IMR-90 (cell line): ENCODE data around the gene ABTB1. TPM values are rescaled to one million over a fixed set of nuclear protein-coding genes. Genes with fewer than 3 reads are reported as not detected.

Experiments used
- ATAC-seq: fragments of 200-7000 bp; cut with Tn5 transposase; 2 replicates; pipeline ENCODE4 v1.9.1; 2020; ENCODE audit warnings: low read depth, mild to moderate bottlenecking, moderate library complexity
- BruUV-seq: library from RNA; stranded (reverse); fragments of 400-500 nt; replicated peaks from 2 replicates; lab custom pipeline; 2021; lab: Mats Ljungman, UMichigan
- CTCF ChIA-PET: fragments of 300-600 bp; formaldehyde crosslinking; extraction: SDS; loops from one replicate; lab custom pipeline; 2021; ENCODE audit warnings: antibody characterized with exemption; lab: Yijun Ruan, JAX
- POLR2A ChIA-PET: fragments of 300-600 bp; sonication (Branson Sonifier 250); formaldehyde crosslinking; loops from one replicate; lab custom pipeline; 2022; ENCODE audit warnings: antibody characterized with exemption; ENCODE audit not compliant: unreplicated experiment; lab: Charles Lee
- DNase-seq: peaks from one replicate; pipeline ENCODE4 v3.0.0; 2013
- H2AFZ ChIP-seq: replicated peaks from 2 replicates; pipeline ENCODE3; 2013; ENCODE audit warnings: low read length, mild to moderate bottlenecking; ENCODE audit not compliant: poor library complexity
- H2AK5ac ChIP-seq: 2 replicates; pipeline ENCODE4 v1.6.1; 2013; ENCODE audit warnings: low read depth, low read length, inconsistent platforms
- H2AK9ac ChIP-seq: replicated peaks from 2 replicates; pipeline ENCODE3; 2013; ENCODE audit warnings: mild to moderate bottlenecking, low read depth, low read length, moderate library complexity; ENCODE audit not compliant: poor library complexity
- H2BK120ac ChIP-seq: 2 replicates; pipeline ENCODE4 v1.6.1; 2013; ENCODE audit warnings: low read depth, low read length, inconsistent platforms
- H2BK15ac ChIP-seq: 3 replicates; pipeline ENCODE4 v1.6.1; 2013; ENCODE audit warnings: low read depth, low read length, inconsistent platforms
- H2BK20ac ChIP-seq: 2 replicates; pipeline ENCODE4 v1.6.1; 2013; ENCODE audit warnings: low read depth, mild to moderate bottlenecking, inconsistent platforms, low read length, moderate library complexity
- H2BK5ac ChIP-seq: 2 replicates; pipeline ENCODE4 v1.6.1; 2013; ENCODE audit warnings: mild to moderate bottlenecking, low read depth, low read length, inconsistent platforms; ENCODE audit not compliant: poor library complexity, severe bottlenecking
- H3K14ac ChIP-seq: replicated peaks from 2 replicates; pipeline ENCODE4 v1.6.1; 2013; ENCODE audit warnings: low read depth, low read length, inconsistent platforms
- H3K18ac ChIP-seq: 2 replicates; pipeline ENCODE4 v1.6.1; 2013; ENCODE audit warnings: low read depth, low read length, control low read depth
- H3K23ac ChIP-seq: 2 replicates; pipeline ENCODE4 v1.6.1; 2013; ENCODE audit warnings: low read depth, low read length, inconsistent platforms
- H3K27ac ChIP-seq: 2 replicates; pipeline ENCODE4 v1.5.1; 2013; ENCODE audit warnings: mild to moderate bottlenecking, control low read depth, low read length; ENCODE audit not compliant: insufficient read depth
- H3K27me3 ChIP-seq: 2 replicates; pipeline ENCODE4 v1.6.1; 2013; ENCODE audit warnings: low read length; ENCODE audit not compliant: control insufficient read depth, insufficient read depth
- H3K36me3 ChIP-seq: 2 replicates; pipeline ENCODE4 v1.6.1; 2013; ENCODE audit warnings: low read length, mixed read lengths; ENCODE audit not compliant: control insufficient read depth, insufficient read depth
- H3K4ac ChIP-seq: 2 replicates; pipeline ENCODE4 v1.6.1; 2013; ENCODE audit warnings: low read depth, low read length, inconsistent platforms
- H3K4me1 ChIP-seq: 2 replicates; pipeline ENCODE4 v1.6.1; 2013; ENCODE audit warnings: low read length, mixed read lengths; ENCODE audit not compliant: control insufficient read depth, insufficient read depth
- H3K4me2 ChIP-seq: 2 replicates; pipeline ENCODE4 v1.6.1; 2013; ENCODE audit warnings: low read depth, mild to moderate bottlenecking, control low read depth, low read length, moderate library complexity
- H3K4me3 ChIP-seq: 2 replicates; pipeline ENCODE4 v1.5.1; 2013; ENCODE audit warnings: low read depth, mild to moderate bottlenecking, control low read depth, low read length, moderate library complexity; ENCODE audit not compliant: insufficient read depth
- H3K56ac ChIP-seq: 2 replicates; pipeline ENCODE4 v1.6.1; 2013; ENCODE audit warnings: low read length, inconsistent platforms; ENCODE audit not compliant: insufficient read depth; ENCODE audit errors: extremely low read depth
- H3K79me1 ChIP-seq, 2 experiments: 2 replicates each; pipeline ENCODE4 v1.6.1; 2013; ENCODE audit warnings: low read length in 2 of 2, inconsistent platforms in 1 of 2, low read depth in 1 of 2
- H3K9ac ChIP-seq: 2 replicates; pipeline ENCODE4 v1.6.1; 2013; ENCODE audit warnings: low read depth, low read length, control low read depth
- H3K9me1 ChIP-seq: 2 replicates; pipeline ENCODE4 v1.6.1; 2013; ENCODE audit warnings: low read length, inconsistent platforms; ENCODE audit not compliant: insufficient read depth
- H3K9me3 ChIP-seq: 2 replicates; pipeline ENCODE4 v1.6.1; 2013; ENCODE audit warnings: low read length; ENCODE audit not compliant: control insufficient read depth, insufficient read depth
- H4K20me1 ChIP-seq: 2 replicates; pipeline ENCODE4 v1.6.1; 2013; ENCODE audit warnings: low read length, inconsistent platforms; ENCODE audit not compliant: insufficient read depth
- H4K5ac ChIP-seq: 2 replicates; pipeline ENCODE4 v1.6.1; 2013; ENCODE audit warnings: mild to moderate bottlenecking, low read depth, low read length, control low read depth
- H4K8ac ChIP-seq, 2 experiments: 2 replicates each; pipeline ENCODE4 v1.6.1; 2013; ENCODE audit warnings: low read depth in 2 of 2, low read length in 2 of 2, control low read depth in 1 of 2, inconsistent platforms in 1 of 2
- H4K91ac ChIP-seq: 2 replicates; pipeline ENCODE4 v1.6.1; 2013; ENCODE audit warnings: low read depth, low read length, inconsistent platforms; ENCODE audit not compliant: insufficient read depth
- CTCF ChIP-seq: conservative IDR thresholded peaks from 2 replicates; pipeline ENCODE4 v1.5.1; 2012; ENCODE audit warnings: mild to moderate bottlenecking, low read depth, low read length, improper control_type of control experiment
- FOS ChIP-seq: fragments of 150-350 bp; IDR thresholded peaks from 2 replicates; pipeline ENCODE4 v1.6.1; 2016; ENCODE audit warnings: low read depth, low read length
- RAD21 ChIP-seq: IDR thresholded peaks from 2 replicates; pipeline ENCODE4 v1.6.1; 2012; ENCODE audit warnings: low read length, improper control_type of control experiment
- WGBS, 2 experiments: methylation state at CpG; one replicate each; pipeline versions ENCODE4 v1.1.5 to v1.1.7; 2013; ENCODE audit warnings: missing lambda C conversion rate in 2 of 2; ENCODE audit not compliant: insufficient read length in 1 of 2; ENCODE audit errors: extremely low coverage in 2 of 2; 5-methylcytosine and 5-hydroxymethylcytosine counted together
- dilution Hi-C: fragments of 300-500 bp; cut with HindIII; formaldehyde crosslinking; loops from one replicate; pipeline ENCODE4 v1.14.3; 2018; ENCODE audit warnings: low sequenced_read_pairs; ENCODE audit not compliant: unreplicated experiment
- in situ Hi-C: fragments of 300-500 bp; cut with MboI; formaldehyde crosslinking; loops from 3 replicates; pipeline ENCODE4 v1.14.3; 2019; ENCODE audit warnings: low sequenced_read_pairs, inconsistent platforms, mixed read lengths
- intact Hi-C: fragments of 100-400 bp; cut with micrococcal nuclease; formaldehyde crosslinking; loops from 2 replicates; pipeline ENCODE4 v1.10.0; 2022
- polyA plus RNA-seq, 3 experiments: library from polyadenylated mRNA; depleted of rRNA; stranded (reverse); fragments of >200 nt; gene quantifications; 2 replicates each; pipeline ENCODE4 v1.2.3, GENCODE V29; 2012; ENCODE audit warnings: low replicate concordance in 1 of 3
- total RNA-seq: library from RNA; depleted of rRNA; stranded (reverse); fragments of >200 nt; gene quantifications from 2 replicates; pipeline ENCODE4 v1.2.3, GENCODE V29; 2012
- TF ChIP-seq, protein P1 (sequence below): fragments of 150-350 bp; IDR thresholded peaks from 2 replicates; pipeline ENCODE4 v1.6.1; 2017; ENCODE audit warnings: mild to moderate bottlenecking, antibody characterized with exemption, low read length, low read depth

The ABTB1 gene
- total and polyA plus RNA-seq, 2 of the 4 experiments (the other 2 are of a cell fraction), result 3.2 to 23.0 TPM

GRCh38 chr3:127697551-127698240 lies 24.9 kb downstream of the ABTB1 start:
- ATAC-seq (peak; percentile 77), DNase-seq (peak; percentile 90)
- Histone ChIP-seq H4K5ac (peak overlapping the region; percentile 79), H3K27me3 (no peaks in the 10 kb centered on the region), H3K4ac (peak overlapping the region; percentile 96), H3K27ac (peak overlapping the region; percentile 88), H3K79me1 (peaks cover 0 to 49% of the 10 kb centered on the region in 2 experiments; a peak in 2 of 4 replicates), H3K4me3 (no peak overlapping the region), H3K9me3 (no peaks in the 10 kb centered on the region), H3K4me1 (peaks cover 30% of the 10 kb centered on the region), H2BK5ac (peak overlapping the region; percentile 94), H3K23ac (peak overlapping the region; percentile 82), H3K14ac (peak overlapping the region; percentile 84), H2AFZ (peak overlapping the region; percentile 90), H2BK120ac (peak overlapping the region; percentile 95), H4K91ac (peak overlapping the region; percentile 94), H3K9ac (peak overlapping the region; percentile 44; the same call in 1 of the 2 replicates), H3K18ac (peak overlapping the region; percentile 84), H4K20me1 (no peaks in the 10 kb centered on the region; the same call in 1 of the 2 replicates), H2AK9ac (peak overlapping the region; percentile 93), H3K56ac (peak overlapping the region; percentile 52; the same call in 1 of the 2 replicates), H2BK20ac (peak overlapping the region; percentile 97), H2BK15ac (peak overlapping the region; percentile 93; the same call in 2 of the 3 replicates), H2AK5ac (peak overlapping the region; percentile 96), H3K9me1 (peaks cover 26% of the 10 kb centered on the region), H3K4me2 (peak overlapping the region; percentile 51), H3K36me3 (peaks cover 4% of the 10 kb centered on the region; the same call in 1 of the 2 replicates), H4K8ac (peak overlapping the region; percentile 71 to 97)
- CTCF ChIA-PET, result interaction anchor here (1.0 to 2.4 kb wide), 10 partner anchors 9 to 134 kb away, joined by 3 to 6 read pairs (median 5); partner anchors contain the start of gene MGLL
- in situ Hi-C loops (no loop called here), dilution Hi-C loops (no loop called here), intact Hi-C loops (loop anchor here (2.0 kb wide), 1 partner anchor 93 kb away; no protein-coding TSS in a partner anchor)
- no TSS peak for BruUV-seq
- WGBS, 2 experiments, result 13% methylated on average over 7 of the region's 16 CpGs; no CpG with 5 or more reads in 1 of the 2 experiments
- TF ChIP-seq CTCF, result no peak
- TF ChIP-seq, protein P1, sequence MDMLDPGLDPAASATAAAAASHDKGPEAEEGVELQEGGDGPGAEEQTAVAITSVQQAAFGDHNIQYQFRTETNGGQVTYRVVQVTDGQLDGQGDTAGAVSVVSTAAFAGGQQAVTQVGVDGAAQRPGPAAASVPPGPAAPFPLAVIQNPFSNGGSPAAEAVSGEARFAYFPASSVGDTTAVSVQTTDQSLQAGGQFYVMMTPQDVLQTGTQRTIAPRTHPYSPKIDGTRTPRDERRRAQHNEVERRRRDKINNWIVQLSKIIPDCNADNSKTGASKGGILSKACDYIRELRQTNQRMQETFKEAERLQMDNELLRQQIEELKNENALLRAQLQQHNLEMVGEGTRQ, result peak; percentile 95
- TF ChIP-seq FOS, result 0 out of 2 replicates have a peak, but pooled peaks have one; percentile 4
- TF ChIP-seq RAD21, result 0 out of 2 replicates have a peak, but pooled peaks have one; percentile 13
- POLR2A ChIA-PET, result no interaction called here
